ENCODE data around the gene DNAH11. TPM values are rescaled to one million over a fixed set of nuclear protein-coding genes. Genes with fewer than 3 reads are reported as not detected.

The DNAH11 gene
- total RNA-seq, 1 experiment from 2014 or later = 1.9 TPM

DNA sequence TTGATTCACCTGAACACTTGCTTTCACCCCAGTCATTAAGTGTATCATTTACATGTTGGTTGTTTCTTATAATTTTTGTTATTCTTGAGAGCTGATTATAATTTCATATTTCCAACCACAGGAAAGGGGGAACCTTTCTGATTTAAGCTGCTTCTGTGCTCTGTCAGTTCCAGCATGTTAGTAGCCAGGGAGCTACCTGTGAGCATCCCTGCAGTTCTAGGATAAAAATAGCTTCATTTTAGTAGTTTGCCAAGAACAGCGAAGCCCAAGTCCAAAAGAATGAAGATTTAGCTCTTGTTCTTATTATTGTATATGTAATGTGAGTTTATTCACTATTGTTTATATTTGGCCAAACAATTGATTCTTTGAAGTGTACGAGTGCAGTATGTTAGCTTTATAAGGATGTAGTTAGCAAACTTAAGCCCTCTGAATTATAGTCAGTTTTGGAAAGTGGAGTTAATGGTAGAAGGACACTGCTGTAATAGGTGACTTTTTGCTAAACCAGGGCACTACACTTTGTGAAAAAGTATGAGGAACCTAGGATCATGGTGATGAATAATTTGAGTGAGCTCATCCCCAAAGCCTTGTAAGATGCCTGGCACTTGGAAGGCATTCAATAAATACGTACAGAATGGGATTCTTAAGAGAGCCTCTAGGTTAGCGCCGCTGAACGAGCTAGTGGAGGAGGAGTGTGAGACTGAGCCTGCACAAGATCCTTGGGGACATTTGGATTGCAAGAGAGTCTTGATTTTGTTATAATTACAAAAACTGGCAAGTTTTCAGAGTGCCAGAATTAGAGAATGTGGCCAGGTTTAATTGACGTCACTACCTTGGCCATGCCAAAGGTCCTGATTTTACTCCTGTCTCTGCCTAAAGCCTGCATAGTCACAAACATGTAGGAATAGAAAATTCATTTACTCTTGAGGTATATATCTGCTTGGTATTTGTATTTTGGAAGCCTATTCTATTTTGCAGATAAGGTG is 29.8 kb downstream of the DNAH11 start:
- CTCF ChIA-PET = interaction anchor here (1.0 kb wide), 1 partner anchor 146 kb away, joined by 4 read pairs; no protein-coding TSS in a partner anchor
- TF ChIP-seq, protein P1, sequence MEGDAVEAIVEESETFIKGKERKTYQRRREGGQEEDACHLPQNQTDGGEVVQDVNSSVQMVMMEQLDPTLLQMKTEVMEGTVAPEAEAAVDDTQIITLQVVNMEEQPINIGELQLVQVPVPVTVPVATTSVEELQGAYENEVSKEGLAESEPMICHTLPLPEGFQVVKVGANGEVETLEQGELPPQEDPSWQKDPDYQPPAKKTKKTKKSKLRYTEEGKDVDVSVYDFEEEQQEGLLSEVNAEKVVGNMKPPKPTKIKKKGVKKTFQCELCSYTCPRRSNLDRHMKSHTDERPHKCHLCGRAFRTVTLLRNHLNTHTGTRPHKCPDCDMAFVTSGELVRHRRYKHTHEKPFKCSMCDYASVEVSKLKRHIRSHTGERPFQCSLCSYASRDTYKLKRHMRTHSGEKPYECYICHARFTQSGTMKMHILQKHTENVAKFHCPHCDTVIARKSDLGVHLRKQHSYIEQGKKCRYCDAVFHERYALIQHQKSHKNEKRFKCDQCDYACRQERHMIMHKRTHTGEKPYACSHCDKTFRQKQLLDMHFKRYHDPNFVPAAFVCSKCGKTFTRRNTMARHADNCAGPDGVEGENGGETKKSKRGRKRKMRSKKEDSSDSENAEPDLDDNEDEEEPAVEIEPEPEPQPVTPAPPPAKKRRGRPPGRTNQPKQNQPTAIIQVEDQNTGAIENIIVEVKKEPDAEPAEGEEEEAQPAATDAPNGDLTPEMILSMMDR (IDR thresholded peaks at IDR 0.05; ENCODE audit: unreplicated experiment) = no peak
- intact Hi-C loops (cut with micrococcal nuclease; ENCODE audit: unreplicated experiment) = no loop called here
- no peaks in the 10 kb centered on the region for H3K9me3 Mint-ChIP-seq (ENCODE audit: low read depth, unreplicated experiment)
- no peaks in the 10 kb centered on the region for H3K27me3 Mint-ChIP-seq (ENCODE audit: unreplicated experiment)
- no TSS peak for BruUV-seq (replicated peaks)
- no peak overlapping the region for H3K4me3 Mint-ChIP-seq (ENCODE audit: low read depth, unreplicated experiment)
- DNase-seq = no peak
- H3K36me3 Mint-ChIP-seq (ENCODE audit: insufficient read depth, unreplicated experiment) = no peaks in the 10 kb centered on the region
- H3K4me1 Mint-ChIP-seq (ENCODE audit: low read depth, unreplicated experiment) = no peaks in the 10 kb centered on the region
- no peak overlapping the region for H3K27ac Mint-ChIP-seq (ENCODE audit: unreplicated experiment)

DNA sequence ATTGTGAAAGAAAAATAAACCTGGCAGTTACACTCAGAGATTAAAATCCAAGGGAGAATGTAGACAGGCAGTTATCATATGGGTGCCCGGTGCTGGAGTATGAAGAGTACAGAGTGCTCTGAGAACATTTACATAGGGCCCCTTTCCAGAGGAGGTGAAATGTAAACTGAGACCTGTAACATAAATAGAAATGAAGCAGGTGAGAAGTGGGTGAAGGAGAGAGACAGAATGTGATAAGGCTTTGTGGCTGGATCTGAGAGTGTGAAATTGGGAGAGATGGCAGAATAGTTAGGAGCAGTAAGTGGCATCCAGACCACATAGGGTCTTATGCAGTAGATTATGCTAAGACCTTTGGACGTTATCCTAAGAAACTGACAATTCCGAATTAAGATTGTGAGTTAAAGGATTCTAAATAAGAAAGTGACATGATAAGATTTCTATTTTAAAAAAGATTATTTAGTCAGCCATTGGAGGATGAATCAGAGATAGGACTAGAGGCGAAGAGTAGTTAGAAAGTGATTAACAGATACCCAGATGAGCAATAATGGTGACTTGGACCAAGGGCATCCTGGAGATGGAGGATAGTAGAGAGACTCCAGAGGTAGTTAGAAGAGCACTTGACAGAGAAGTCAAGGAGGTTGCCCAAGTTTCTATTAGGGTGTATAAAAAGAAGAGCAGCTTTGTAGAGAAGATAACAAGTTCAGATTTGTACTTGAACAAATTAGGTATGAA is 36.7 kb downstream of the DNAH11 start:
- CTCF ChIA-PET = interaction anchor here (1.0 kb wide), 1 partner anchor 9 kb away, joined by 4 read pairs; no protein-coding TSS in a partner anchor

DNA sequence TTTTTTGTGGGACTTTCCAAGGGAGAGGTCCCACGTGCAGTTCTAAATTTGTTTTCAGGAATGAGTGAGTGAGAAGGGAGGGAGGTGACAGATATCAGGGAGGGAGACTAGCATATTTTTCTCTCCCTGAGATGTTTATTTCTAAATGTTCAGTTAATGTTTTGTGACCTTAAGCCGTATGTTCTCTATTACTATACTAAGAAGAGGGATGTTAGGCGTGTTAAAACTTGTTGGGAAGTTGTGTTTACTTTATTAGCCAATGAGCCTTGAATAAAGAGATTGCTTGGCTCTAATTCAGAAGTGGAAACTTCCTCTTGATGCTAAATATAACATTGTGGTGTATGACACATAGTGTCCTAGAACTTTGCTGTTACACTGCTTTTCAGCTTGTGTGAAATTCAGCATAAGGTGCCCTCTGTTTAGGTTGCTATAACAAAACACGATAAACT is 37.3 kb downstream of the DNAH11 start:
- Mint-ChIP-seq H3K27me3 (ENCODE audit: unreplicated experiment) (no peaks in the 10 kb centered on the region), H3K4me3 (ENCODE audit: low read depth, unreplicated experiment) (no peak overlapping the region), H3K4me1 (ENCODE audit: low read depth, unreplicated experiment) (peaks cover 15% of the 10 kb centered on the region), H3K27ac (ENCODE audit: unreplicated experiment) (peak overlapping the region; percentile 3), H3K36me3 (ENCODE audit: insufficient read depth, unreplicated experiment) (no peaks in the 10 kb centered on the region), H3K9me3 (ENCODE audit: low read depth, unreplicated experiment) (peaks cover 4% of the 10 kb centered on the region)
- DNase-seq = no peak
- TF ChIP-seq, protein P1 (IDR thresholded peaks at IDR 0.05; ENCODE audit: unreplicated experiment) = no peak
- CTCF ChIA-PET = interaction anchor here (0.5 to 1.0 kb wide), 4 partner anchors 9 to 847 kb away, joined by 3 to 4 read pairs (median 4); no protein-coding TSS in a partner anchor
- BruUV-seq (replicated peaks) = no TSS peak
- intact Hi-C loops (cut with micrococcal nuclease; ENCODE audit: unreplicated experiment) = loop anchor here (10.0 kb wide), 1 partner anchor 65 kb away; no protein-coding TSS in a partner anchor

More for the DNA sequence above, 36.7 kb downstream of the DNAH11 start:
- Mint-ChIP-seq H3K27me3 (ENCODE audit: unreplicated experiment) (no peaks in the 10 kb centered on the region), H3K4me3 (ENCODE audit: low read depth, unreplicated experiment) (no peak overlapping the region), H3K9me3 (ENCODE audit: low read depth, unreplicated experiment) (peaks cover 4% of the 10 kb centered on the region), H3K36me3 (ENCODE audit: insufficient read depth, unreplicated experiment) (no peaks in the 10 kb centered on the region), H3K4me1 (ENCODE audit: low read depth, unreplicated experiment) (peaks cover 15% of the 10 kb centered on the region), H3K27ac (ENCODE audit: unreplicated experiment) (peak overlapping the region; percentile 3)
- DNase-seq = no peak
- BruUV-seq (replicated peaks) = no TSS peak
- TF ChIP-seq, protein P1 (IDR thresholded peaks at IDR 0.05; ENCODE audit: unreplicated experiment) = no peak
- intact Hi-C loops (cut with micrococcal nuclease; ENCODE audit: unreplicated experiment) = loop anchor here (10.0 kb wide), 1 partner anchor 65 kb away; no protein-coding TSS in a partner anchor

DNA sequence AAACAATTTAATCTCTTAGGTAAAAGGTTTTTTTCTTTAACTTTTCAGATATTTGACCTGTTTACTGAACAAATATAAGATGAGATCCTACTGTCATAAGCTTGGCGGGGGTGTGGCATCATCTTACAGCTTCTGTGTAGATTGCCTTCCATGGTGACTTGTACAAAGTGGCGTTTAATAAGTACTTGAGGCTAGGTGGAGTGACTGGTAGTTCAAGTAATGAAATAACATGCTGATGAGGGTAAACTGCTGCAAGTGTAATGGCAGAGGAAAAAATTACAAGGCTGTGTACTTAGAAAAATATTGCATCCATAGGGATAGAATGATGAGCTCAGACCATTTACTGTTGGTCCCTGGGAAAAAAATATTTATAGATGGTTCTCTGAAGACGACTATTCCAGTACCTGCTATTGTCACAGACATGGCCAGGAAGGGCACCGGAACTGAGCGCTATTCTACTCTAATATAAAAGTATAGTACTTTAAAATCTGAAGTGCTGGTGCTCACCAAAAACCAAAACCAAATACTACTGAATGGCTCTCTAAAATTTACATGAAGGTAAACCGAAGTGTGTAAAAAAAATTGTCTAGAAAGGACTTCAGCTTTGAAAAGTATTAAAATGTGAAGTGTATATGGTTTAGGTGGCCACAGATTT is 42.4 kb downstream of the DNAH11 start:
- TF ChIP-seq, protein P1 (IDR thresholded peaks at IDR 0.05; ENCODE audit: unreplicated experiment) = no peak
- no peaks in the 10 kb centered on the region for H3K36me3 Mint-ChIP-seq (ENCODE audit: insufficient read depth, unreplicated experiment)

More for the DNA sequence above, 42.4 kb downstream of the DNAH11 start:
- CTCF ChIA-PET = no interaction called here
- intact Hi-C loops (cut with micrococcal nuclease; ENCODE audit: unreplicated experiment) = loop anchor here (10.0 kb wide), 1 partner anchor 60 kb away; no protein-coding TSS in a partner anchor
- no TSS peak for BruUV-seq (replicated peaks)
- Mint-ChIP-seq H3K4me1 (ENCODE audit: low read depth, unreplicated experiment) (peaks cover 2% of the 10 kb centered on the region), H3K4me3 (ENCODE audit: low read depth, unreplicated experiment) (no peak overlapping the region), H3K27me3 (ENCODE audit: unreplicated experiment) (no peaks in the 10 kb centered on the region), H3K27ac (ENCODE audit: unreplicated experiment) (no peak overlapping the region), H3K9me3 (ENCODE audit: low read depth, unreplicated experiment) (peaks cover 4% of the 10 kb centered on the region)
- DNase-seq = no peak

Measured in Calu3 (cell line).